Measurements from ENCODE around the gene DPP6.

The DPP6 gene

GRCh38 chr7:154853063-154853726, 801.0 kb downstream of the DPP6 start:
- no peak for DNase-seq

- DNase-seq: no peak
These were observed 801.5 kb downstream of the DPP6 start for GRCh38 chr7:154853727-154854095.

DNA sequence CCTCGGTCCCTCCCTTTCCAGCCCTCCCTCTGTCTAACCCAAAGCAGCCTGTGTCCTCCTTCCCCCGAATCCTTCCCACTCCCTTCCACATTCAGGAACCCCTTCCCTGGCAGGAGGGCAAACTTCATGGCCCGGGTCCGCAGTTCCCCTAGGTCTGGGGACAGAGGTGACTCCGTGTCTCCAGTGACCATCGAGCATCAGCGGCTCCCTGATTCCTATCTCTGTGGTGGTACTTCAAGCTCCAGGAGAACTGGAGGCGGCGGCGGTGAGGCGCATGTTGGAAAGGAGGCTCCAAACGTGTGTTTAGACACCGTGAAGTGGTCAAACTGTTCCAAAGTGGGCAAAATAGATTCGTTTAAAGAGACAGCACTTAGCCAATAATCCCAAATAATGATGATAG, 802.6 kb downstream of the DPP6 start:
- DNase-seq: no peak

DNA sequence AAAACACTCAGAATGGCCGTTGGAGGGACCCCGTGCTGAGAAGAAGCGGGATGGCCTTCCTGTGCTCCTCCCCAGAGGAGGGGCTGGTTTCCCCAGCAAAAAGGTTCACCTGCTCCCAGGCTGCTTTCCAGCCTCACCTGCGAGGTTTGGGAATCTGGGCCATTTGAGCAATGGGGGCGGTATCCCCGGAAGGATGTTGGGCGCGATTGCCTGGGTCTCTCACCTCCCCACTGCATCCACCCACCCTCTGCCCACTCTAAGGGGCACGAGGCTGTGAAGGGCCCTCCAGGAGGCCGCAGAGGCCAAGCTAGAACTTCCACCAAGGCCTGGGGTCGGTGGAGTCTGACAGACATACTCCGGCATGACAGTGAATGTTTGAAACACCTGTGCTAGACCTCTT, 803.2 kb downstream of the DPP6 start:
- no peak for DNase-seq

DNA sequence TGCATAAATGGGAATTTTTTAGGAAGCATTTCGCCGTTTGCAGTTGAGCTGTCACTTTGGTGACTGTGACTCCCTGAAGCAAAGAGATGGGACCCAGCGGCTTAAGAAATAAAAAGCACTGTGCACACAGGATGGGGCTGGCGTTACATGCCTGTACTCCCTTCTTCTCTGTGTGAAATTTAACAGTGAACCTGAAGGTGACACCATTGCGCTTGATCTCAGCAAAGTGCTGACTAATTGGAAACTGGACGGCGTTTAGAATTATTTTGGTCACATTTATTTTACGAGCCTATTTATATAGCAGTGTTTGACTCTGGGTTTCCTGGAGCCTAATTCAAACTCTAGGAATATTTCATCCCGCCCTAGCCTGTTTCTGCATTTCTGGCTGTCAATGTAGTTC, 804.5 kb downstream of the DPP6 start:
- DNase-seq: no peak

GRCh38 chr7:154857240-154857639, 805.0 kb downstream of the DPP6 start:
- DNase-seq: no peak

DNA sequence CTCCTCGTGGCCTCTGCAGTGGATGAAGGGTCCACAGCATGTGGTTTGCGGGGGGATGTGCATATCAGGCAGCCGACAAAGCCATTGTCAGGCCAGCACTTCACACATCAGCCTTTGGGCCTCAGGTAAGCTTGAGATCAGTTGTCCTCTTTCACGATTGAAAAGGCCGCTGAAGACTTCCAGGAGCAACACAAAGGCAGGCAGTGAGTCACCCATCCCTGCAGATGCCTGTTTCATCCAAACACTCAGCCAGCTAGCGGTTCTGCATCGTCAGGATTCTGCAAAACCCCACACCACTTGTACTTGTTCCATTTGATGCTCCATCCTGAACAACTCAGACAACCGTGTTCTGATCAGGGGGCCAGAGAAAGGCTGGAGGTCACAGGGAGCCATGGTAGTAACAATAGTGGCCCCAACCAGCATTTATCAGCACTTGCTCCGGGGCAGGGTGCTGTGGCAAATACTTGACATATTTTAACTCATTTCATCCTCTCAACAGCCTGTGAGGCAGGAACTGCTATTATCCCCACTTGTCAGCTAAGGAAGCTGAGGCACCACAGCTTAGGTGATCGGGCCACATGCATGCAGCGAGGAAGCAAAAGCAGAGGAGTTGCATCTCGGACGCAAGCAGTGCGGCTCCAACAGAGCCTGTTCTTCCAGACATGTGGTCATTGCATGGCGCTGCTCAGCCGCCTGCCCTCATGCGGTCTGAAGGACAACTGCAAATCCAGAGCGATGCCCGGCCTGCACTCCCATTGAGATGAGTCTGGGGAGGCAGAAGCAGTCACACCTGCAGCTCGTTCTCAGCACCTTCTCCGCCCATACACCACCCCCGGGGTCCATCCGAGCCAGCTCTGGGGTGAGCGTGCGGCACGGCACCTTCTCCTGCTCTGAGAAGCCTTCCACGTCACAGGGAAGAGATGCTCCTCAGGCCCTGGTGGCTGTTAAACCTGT, 805.8 kb downstream of the DPP6 start:
- no peak for DNase-seq

- no peak for DNase-seq
These were observed 806.8 kb downstream of the DPP6 start for GRCh38 chr7:154858836-154859537.

- DNase-seq: no peak
These were observed 807.8 kb downstream of the DPP6 start for GRCh38 chr7:154859747-154860620.

- DNase-seq: no peak
These were observed 808.6 kb downstream of the DPP6 start for GRCh38 chr7:154860621-154861375.

- DNase-seq: no peak
These were observed 809.4 kb downstream of the DPP6 start for GRCh38 chr7:154861589-154861988.

DNA sequence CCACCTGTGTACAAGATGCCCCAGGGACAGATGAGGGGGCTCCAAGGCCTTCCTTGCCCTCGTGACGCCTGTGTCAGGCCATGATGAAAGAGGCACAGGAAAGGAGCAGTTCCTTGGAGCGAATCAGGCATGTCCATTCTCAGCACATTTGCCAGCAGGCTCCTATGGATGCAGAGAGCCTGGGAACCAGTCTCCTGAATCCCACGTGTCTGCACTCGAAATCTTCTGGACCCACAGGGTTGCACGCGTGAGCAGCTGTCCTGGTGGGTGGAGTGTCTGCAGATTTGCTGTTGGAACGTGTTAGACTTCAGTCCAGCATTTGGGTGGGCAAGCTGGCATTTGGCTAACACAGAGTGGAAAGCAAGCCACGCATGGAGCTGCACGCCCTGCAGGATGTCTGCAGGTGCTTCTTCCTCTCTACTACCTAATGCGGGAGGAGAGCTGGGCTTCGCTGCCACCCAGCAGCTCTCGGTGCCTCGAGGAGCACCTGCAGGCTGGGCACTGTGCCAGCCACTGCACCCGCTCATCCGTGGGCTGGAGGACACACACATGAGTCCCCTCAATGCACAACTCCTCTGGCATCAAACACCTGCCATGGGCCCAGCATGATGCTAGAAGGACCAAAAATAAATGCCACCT, 810.1 kb downstream of the DPP6 start:
- no peak for DNase-seq

GRCh38 chr7:154863766-154864522, 811.7 kb downstream of the DPP6 start:
- no peak for DNase-seq

- no peak for DNase-seq
These were observed 812.3 kb downstream of the DPP6 start for GRCh38 chr7:154864523-154864891.

DNA sequence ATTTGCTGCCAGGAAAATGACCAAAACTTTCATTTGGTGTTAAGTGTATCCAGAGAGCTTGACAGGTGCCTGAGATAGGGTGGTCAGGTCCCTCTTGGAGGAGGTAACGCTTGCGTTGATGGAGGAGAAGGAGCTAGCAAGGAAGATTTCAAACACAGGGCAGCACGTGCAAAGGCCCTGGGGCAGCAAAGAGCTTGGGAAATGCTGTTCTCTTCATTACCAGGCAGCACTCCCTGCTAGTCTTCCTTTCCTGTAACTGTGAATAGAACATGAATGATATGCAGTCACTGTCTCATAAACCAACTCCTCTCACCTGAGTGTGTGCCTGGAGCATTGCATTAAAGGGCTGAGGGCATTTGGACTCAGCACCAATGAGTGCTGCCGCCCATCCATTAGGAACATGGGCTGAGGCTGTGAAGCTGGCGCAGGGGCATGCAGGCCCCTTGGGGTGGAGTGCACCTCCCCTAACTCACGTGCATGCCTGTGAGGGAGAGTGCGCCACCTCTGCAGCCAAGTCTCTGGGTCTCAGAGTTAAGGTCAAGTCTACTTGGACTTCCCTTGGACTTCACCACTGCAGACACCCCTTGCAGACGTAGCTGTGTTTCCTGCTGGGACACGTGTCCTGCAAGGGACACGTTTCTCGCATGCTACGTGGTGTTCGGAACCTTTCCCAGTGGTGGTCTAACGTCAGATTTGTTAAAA, 813.9 kb downstream of the DPP6 start:
- DNase-seq: no peak

DNA sequence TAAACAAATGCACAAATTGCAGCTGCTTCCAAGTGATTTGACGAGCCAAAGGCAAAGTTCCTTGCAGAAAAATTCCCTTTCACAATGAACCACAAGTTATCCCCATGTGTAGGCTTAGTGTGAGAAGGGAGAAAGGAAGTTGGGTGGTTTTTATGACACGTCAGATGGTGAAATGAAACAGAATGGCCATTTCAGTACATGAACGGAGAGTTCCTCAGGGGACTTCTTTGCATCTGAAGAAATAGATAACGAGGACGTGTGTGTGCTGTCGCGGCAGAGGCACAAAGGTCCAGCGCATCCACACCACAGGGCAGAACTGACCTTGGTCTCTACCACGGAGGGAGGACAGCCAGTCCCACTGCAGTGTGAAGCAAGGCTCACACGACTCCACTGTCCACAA, 814.9 kb downstream of the DPP6 start:
- no peak for DNase-seq

GRCh38 chr7:154868921-154869320, 816.7 kb downstream of the DPP6 start:
- DNase-seq: no peak

- DNase-seq: no peak
These were observed 817.2 kb downstream of the DPP6 start for GRCh38 chr7:154869436-154869835.

DNA sequence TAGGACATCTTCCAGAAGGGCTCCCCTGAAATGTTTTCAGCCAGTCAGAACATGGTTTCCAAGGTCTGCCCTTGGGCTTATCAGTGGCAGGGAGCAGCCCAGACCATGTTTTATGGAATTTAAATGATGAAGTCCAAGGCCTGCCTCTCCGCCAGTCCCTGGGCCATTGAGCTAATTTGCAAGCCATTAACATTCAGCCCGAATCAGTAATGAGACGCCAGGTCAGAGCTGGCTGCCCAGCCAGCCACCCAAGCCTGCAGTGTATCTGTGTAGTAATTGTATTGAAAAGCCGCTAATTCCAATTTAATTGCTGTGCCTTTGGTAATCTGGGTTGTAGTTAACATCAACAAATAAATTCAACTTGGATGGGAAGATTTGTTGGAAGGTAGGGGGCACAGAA, 819.3 kb downstream of the DPP6 start:
- DNase-seq: no peak
